K562 treated with DMSO at 1 percent for 4 hours (cell line): ENCODE measurements around the gene PHOSPHO2. TPM values are rescaled to one million over a fixed set of nuclear protein-coding genes. Genes with fewer than 3 reads are reported as not detected.

Experiments used
- total RNA-seq: library from RNA; unstranded; fragments of 300-600 nt; gene quantifications from 2 replicates; pipeline ENCODE4 v1.2.3, GENCODE V29; 2022; ENCODE audit not compliant: insufficient read depth

Gene PHOSPHO2, protein sequence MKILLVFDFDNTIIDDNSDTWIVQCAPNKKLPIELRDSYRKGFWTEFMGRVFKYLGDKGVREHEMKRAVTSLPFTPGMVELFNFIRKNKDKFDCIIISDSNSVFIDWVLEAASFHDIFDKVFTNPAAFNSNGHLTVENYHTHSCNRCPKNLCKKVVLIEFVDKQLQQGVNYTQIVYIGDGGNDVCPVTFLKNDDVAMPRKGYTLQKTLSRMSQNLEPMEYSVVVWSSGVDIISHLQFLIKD
- 4.3 and 9.1 TPM in 2 replicates for total RNA-seq

DNA sequence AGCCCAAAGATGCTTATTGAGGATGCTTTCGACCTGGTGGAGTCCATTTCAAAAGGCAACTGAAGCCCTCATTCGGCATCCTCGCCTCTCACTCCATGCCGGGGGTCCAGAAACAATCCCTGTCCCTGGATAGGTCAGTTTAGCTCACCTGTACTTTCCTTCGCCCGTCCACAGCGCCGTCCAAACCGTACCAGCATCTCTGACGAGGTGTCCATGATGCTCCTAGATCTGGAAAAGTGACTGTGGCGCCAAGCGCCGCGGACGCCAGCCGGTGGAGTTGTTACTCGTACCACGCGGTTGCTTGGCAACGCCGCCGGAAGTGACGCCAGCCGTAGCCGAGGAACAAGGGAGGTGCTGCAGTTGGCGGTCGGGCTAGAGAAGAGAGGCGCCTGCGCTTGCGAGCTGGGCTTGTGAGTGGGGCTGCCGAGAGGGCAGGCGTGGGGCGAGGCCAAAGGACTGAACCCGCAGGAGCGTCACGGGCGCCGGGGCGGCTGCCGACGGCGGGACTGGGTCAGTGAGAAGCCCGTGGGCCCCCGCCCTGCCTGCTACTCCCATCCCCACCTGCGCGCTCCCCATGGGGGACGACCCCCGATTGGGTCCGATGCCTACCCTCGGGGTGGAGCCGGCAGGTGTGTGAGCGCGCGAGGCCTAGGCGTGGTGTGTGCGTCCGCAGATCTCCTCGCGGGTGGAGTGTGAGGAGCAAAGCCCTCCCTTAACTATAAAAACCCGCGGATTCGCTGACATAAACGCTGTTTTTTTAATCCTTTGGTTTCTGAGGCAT, at the start of gene PHOSPHO2, which contains the start of gene CFAP210:
Gene PHOSPHO2 (plus strand): TSS at position 357 of the 781 bp plus-strand sequence. CDS start 6,503 bp downstream, outside the sequence.
Gene CFAP210 (minus strand): TSS at position 293 of the 781 bp plus-strand sequence. CDS start 78 bp downstream, at position 215.

Other genes with a start within 250 kb of the PHOSPHO2 start
- gene BBS5, start 215.0 kb upstream of the PHOSPHO2 start, total RNA-seq, result 1.8 and 2.0 TPM in 2 replicates
- gene KLHL41, start 184.8 kb upstream of the PHOSPHO2 start, total RNA-seq, result 3.3 TPM in 1 of 2 replicates, not detected in the other
- gene FASTKD1, start 120.6 kb upstream of the PHOSPHO2 start, total RNA-seq, result 28.8 and 46.2 TPM in 2 replicates
- 29.8 and 34.7 TPM in 2 replicates for gene PPIG, start 110.1 kb upstream of the PHOSPHO2 start, total RNA-seq
- 1.6 and 2.0 TPM in 2 replicates for gene CFAP210, start 64 bp upstream of the PHOSPHO2 start, total RNA-seq
- 9.3 and 14.1 TPM in 2 replicates for gene KLHL23, start 39.4 kb downstream of the PHOSPHO2 start, total RNA-seq
- 163 and 198 TPM in 2 replicates for gene SSB, start 104.4 kb downstream of the PHOSPHO2 start, total RNA-seq
- 82.6 and 84.2 TPM in 2 replicates for gene METTL5, start 130.4 kb downstream of the PHOSPHO2 start, total RNA-seq
- 14.1 and 15.3 TPM in 2 replicates for gene UBR3, start 133.0 kb downstream of the PHOSPHO2 start, total RNA-seq